BJ (cell line): Measurements from ENCODE around the gene IFNL3. TPM values are rescaled to one million over a fixed set of nuclear protein-coding genes. Genes with fewer than 3 reads are reported as not detected.
"Not testable (repeated sequence)": the region's sequence is repeated elsewhere in the genome, so short reads cannot be mapped to it uniquely, and the experiment has no call there.

Experiments
- CTCF ChIA-PET: fragments of 350-600 bp; formaldehyde crosslinking; extraction: SDS; loops from one replicate; lab custom pipeline; 2021; ENCODE audit warnings: antibody characterized with exemption, inconsistent platforms; lab: Yijun Ruan, JAX
- POLR2A ChIA-PET: fragments of 300-600 bp; sonication (Branson Sonifier 250); formaldehyde crosslinking; extraction: SDS; loops from one replicate; lab custom pipeline; 2021; ENCODE audit warnings: antibody characterized with exemption; lab: Charles Lee
- DNase-seq: peaks from one replicate; pipeline ENCODE4 v3.0.0-alpha.2; 2011; ENCODE audit warnings: low read depth
- H3K27me3 ChIP-seq: 2 replicates; pipeline ENCODE4 v1.6.0; 2011; ENCODE audit warnings: low read length; ENCODE audit not compliant: control insufficient read depth, insufficient read depth
- H3K36me3 ChIP-seq: 2 replicates; pipeline ENCODE4 v1.5.1; 2011; ENCODE audit warnings: low read length; ENCODE audit not compliant: control insufficient read depth, insufficient read depth
- H3K4me3 ChIP-seq: 2 replicates; pipeline ENCODE4 v1.5.1; 2011; ENCODE audit warnings: low read depth, mild to moderate bottlenecking, control low read depth, low read length
- CTCF ChIP-seq: IDR thresholded peaks from 2 replicates; pipeline ENCODE4 v1.5.1; 2011; ENCODE audit warnings: low read depth, mild to moderate bottlenecking, control low read depth, inconsistent platforms, low read length, moderate library complexity; ENCODE audit not compliant: insufficient read depth
- polyA plus RNA-seq: library from polyadenylated mRNA; depleted of rRNA; stranded (reverse); fragments of >200 nt; gene quantifications from 2 replicates; pipeline ENCODE4 v1.2.3, GENCODE V29; 2011

IFNL3 gene
- polyA plus RNA-seq, 1 experiment, result not detected

GRCh38 chr19:39251846-39252245, 7.0 kb upstream of the IFNL3 start:
- DNase-seq, result no peak
- Histone ChIP-seq H3K36me3 (no peaks in the 10 kb centered on the region), H3K27me3 (peaks cover 32% of the 10 kb centered on the region), H3K4me3 (no peak overlapping the region)
- CTCF ChIA-PET, result no interaction called here
- POLR2A ChIA-PET, result no interaction called here
- no peak for TF ChIP-seq CTCF

GRCh38 chr19:39251081-39251480, 6.3 kb upstream of the IFNL3 start:
- ChIA-PET POLR2A (no interaction called here), CTCF (no interaction called here)
- no peak overlapping the region for H3K4me3 ChIP-seq
- no peak for TF ChIP-seq CTCF
- no peak for DNase-seq
- no peaks in the 10 kb centered on the region for H3K36me3 ChIP-seq
- H3K27me3 ChIP-seq, result peaks cover 34% of the 10 kb centered on the region

DNA sequence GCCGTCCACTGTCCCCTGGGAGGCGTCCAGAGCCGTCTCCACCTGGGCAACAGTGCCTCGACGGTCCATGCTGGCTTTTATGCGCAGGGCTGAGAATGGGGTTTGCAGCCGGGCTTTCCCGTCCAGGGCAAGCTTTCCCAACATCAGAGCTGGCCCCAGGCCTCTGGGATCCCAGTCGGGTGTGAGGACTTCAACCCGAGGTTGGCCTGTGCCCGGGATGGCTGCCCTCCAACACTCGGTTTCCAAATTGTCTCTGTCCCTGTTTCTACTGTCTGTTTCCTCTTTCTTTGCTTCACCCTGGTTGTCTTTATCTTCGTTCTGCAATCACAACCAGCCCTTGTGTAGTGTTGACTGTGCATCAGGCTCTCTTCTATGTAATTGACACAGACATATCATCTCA, 4.0 kb upstream of the IFNL3 start, which contains the start of gene IFNL4:
Gene IFNL4, minus strand, starts transcription at position 51 of the 400 bp plus-strand sequence.
- no peak for DNase-seq
- H3K4me3 ChIP-seq, result no peak within 1 kb of the TSS
- H3K36me3 ChIP-seq, result no peaks in the 10 kb centered on the region
- no peak for TF ChIP-seq CTCF
- peaks cover 31% of the 10 kb centered on the region for H3K27me3 ChIP-seq
- ChIA-PET POLR2A (no interaction called here), CTCF (no interaction called here)

DNA sequence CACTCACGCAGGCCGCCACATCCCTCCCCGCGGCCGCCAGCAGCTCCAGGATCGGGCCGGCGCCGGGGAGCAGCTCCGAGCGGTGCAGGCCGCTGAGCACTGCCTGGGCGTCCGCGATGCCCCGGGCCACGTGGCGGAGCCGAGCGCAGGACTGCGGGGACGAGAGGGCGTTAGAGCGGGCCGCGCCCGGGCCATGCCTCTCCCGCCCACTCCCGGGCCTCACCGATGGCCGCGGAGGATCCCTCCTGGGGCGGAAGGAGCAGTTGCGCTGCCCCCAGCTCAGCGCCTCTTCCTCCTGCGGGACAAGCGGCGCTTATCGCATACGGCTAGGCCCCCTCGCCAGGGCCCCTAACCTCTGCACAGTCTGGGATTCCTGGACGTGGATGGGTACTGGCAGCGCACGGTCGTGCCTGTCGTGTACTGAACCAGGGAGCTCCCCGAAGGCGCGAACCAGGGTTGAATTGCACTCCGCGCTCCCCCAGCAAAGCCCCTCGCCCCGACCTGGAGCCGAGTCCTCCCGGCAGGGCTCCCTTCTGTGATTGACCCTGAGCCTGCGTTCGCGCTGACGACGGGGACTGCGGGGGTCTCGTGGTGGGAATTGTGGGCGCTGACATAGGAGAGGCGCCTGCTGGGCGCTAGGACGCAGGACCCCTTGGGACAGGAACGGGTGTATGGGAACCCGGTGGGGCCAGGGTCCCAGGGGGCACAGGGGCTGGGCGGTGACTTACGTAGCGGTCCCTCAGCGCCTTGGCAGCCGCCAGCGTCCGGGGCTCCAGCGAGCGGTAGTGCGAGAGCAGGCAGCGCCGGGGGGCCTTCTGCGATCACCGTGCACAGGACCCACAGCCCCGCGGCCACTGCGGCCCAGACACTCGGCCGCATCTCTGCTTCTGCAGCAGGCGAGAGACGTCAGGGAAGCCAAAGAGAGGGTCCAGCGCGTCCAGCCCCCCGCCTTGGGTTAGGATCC, 3.2 kb upstream of the IFNL3 start:
- H3K27me3 ChIP-seq, result peaks cover 31% of the 10 kb centered on the region
- no peak overlapping the region for H3K4me3 ChIP-seq
- ChIA-PET CTCF (interaction anchor here (1.8 kb wide), 1 partner anchor 12 kb away, joined by 5 read pairs; no protein-coding TSS in a partner anchor), POLR2A (no interaction called here)
- no peaks in the 10 kb centered on the region for H3K36me3 ChIP-seq
- no peak for TF ChIP-seq CTCF
- DNase-seq, result no peak

- no peak for TF ChIP-seq CTCF
- Histone ChIP-seq H3K36me3 (no peaks in the 10 kb centered on the region), H3K4me3 (no peak overlapping the region), H3K27me3 (peaks cover 27% of the 10 kb centered on the region)
- POLR2A ChIA-PET, result no interaction called here
- DNase-seq, result no peak
- CTCF ChIA-PET, result interaction anchor here (1.8 kb wide), 1 partner anchor 11 kb away, joined by 5 read pairs; no protein-coding TSS in a partner anchor
These were observed 2.3 kb upstream of the IFNL3 start for GRCh38 chr19:39246951-39247669.

GRCh38 chr19:39245166-39245565, 360 bp upstream of the IFNL3 start:
- DNase-seq, H3K36me3 ChIP-seq, POLR2A ChIA-PET, CTCF ChIA-PET, H3K4me3 ChIP-seq: not testable (repeated sequence)
- H3K27me3 ChIP-seq, result peaks cover 24% of the 10 kb centered on the region

DNA sequence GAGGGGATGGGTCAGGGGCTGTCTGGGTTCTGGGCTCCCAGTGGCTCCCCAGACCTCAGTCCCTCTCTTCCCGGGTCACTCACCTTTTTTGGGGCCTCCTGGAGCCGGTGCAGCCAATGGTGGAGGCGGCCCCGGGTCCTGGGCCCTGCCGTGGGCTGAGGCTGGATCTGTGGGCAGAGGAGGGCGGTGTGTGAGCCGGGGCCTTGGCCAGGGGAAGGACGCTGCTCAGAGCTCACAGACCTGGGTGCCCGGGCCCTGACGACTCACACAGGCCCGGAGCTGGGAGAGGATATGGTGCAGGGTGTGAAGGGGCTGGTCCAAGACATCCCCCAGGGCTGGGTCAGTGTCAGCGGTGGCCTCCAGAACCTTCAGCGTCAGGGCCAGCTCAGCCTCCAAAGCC, 1.1 kb downstream of the IFNL3 start:
- H3K4me3 ChIP-seq, POLR2A ChIA-PET, DNase-seq, CTCF ChIA-PET, H3K36me3 ChIP-seq: not testable (repeated sequence)
- H3K27me3 ChIP-seq, result peaks cover 17% of the 10 kb centered on the region
